ENCODE measurements around the gene FHOD3.
"Not testable (repeated sequence)": the region's sequence is repeated elsewhere in the genome, so short reads cannot be mapped to it uniquely, and the experiment has no call there.

Gene FHOD3

DNA sequence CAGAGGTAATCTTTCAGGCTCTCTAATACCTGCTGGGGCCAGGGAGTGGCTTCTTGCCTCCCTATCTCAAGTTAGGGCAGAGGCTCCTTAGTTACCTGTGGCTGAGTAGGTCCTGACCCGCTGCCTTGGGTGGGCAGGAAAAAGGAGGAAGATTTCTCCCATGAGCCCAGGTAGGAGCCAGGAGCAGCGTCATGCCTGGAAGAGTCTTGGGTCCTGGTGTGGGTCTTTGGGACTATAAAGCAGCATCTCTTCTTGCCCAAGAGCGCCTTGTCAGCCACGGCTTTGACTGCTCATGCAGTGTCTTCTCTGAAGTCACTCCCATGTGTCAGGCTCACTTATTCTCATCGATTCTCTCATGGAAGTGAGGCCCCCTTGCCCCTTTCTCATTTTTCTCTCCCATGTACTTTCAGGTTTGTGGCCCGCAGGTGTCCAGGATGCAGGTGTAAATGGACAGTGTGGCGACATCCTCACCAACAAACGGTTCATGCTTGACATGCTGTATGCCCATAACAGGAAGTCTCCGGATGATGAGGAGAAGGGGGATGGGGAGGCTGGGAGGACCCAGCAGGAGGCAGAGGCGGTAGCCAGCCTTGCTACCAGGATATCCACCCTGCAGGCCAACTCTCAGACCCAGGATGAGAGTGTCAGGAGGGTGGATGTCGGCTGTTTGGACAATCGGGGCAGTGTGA lies 420.1 kb downstream of the FHOD3 start:
- FAIRE-seq (no peak), DNase-seq (ENCODE audit: insufficient read length, low spot score) (no peak)

DNA sequence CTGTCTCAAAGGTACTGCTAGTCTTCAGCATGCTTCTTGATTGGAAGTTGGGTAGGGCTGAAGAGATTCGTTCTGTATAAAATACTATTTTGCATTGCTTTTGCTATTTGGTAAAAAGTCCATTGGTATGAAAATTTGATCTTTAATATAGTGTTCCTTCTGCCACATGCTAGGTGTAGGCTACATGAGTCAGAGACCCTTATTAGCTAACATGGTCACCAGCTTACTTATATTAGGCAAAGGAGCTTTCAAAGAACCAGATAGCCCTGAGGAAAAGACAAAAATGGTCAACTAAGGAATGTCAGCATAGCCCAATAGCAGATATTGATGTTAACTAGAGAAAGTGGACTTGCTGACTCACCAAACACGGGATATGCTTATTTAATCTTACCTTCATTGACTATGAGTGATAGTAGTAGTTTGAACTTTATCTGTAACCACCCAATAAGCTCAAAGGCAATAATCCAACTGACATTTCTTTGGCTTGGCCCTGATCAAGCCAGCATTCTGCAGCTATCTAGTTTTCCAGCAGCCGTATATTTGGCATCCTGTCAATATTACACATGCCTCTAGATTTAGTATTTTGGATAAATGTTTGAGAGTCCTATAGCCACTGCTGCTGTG lies 421.3 kb downstream of the FHOD3 start:
- no peak for FAIRE-seq
- DNase-seq (ENCODE audit: insufficient read length, low spot score): no peak

DNA sequence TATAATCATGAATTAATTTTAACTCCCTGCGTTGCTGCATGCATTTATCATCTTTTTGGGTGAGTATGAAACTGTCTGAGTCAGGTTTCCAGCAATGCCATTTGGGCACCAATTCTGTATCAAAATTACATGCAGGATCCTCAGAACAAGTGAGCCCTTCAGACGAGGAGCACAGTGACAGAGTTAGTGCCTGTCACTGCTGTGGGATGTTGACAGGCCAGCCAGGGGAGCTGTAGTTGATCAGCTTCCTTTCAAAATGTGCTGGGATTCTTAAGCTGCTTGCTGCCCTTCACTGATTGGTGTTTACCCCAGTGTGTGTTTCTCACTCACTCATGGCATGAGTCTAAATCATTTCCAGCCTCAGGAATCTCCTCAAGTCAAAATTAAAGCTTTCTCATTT lies 422.1 kb downstream of the FHOD3 start:
- no peak for DNase-seq (ENCODE audit: insufficient read length, low spot score)
- no peak for FAIRE-seq

DNA sequence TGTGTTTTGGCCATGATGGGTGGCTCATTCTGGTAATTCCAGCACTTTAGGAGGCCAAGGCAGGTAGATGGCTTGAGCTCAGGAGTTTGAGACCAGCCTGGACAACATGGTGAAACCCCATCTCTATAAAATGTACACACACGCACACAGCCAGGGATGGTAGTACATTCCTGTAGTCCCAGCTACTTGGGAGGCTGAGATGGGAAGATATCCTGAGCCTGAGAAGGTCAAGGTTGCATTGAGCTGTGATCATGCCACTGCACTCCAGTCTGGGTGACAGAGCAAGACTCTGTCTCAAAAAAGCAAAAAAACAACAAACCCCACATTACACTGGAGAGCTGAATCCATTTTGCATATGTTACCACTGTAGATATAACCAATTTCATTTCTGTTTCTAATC lies 423.8 kb downstream of the FHOD3 start:
- not testable (repeated sequence) for FAIRE-seq; DNase-seq (ENCODE audit: insufficient read length, low spot score)

DNA sequence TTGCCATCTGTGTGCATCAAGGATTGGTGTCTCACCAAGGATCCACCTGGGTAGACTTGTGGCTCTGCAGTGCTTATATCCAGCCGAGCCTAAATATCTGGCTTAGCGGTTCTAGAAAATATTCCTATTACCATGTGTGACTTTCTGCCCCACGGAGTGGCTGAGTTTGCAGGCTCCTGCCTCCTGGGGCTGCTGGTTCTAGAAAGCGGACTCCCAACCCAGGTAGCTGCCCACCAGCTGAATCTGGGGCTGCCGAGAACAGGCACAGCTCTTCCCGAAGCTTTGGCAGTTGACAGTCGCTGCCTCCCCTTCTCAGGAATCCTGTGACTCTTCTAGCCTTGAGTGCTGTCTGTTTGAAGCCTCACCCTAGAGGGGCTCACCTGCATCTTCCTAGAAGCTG lies 426.7 kb downstream of the FHOD3 start:
- FAIRE-seq: no peak
- DNase-seq (ENCODE audit: insufficient read length, low spot score): no peak

DNA sequence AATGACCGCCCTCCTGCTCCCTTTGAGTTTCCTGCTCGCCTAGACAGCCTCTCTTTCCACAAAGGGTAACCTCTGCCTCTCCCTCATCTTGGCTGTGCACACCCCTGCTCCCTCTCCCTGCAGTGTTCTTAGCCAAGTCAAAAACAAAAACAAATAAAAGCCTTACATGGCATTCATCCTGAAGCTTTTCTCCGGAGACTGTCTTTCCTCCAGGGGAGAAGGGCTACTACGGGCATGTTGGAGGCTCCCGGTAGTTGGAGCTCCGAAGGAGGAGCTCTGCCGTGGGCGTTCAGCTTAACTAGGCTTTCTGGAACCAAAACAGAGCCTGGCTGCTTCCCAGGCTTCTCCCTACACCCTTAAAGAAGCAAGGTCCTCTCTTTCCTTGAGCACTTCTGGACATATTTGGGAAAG lies 427.1 kb downstream of the FHOD3 start:
- no peak for FAIRE-seq
- no peak for DNase-seq (ENCODE audit: insufficient read length, low spot score)

DNA sequence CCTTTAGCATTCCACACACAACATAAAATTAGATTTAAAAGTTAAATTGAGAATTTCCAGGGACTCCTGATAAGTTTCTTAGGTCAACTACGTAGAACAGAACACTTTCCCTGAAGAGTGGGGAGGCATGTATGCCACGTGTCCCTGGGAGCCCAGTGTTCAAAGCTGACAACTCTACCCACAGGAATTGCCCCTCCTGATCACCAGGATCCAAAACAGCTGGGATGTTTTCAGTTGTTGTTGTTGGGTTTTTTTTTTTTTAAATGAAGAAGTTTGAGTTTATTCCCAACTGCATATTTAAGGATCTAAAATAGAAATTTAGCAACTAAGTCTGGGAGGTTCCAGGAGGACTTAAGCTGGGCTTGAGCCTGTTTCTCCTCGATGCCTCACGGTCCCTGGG lies 430.8 kb downstream of the FHOD3 start:
- no peak for FAIRE-seq

DNA sequence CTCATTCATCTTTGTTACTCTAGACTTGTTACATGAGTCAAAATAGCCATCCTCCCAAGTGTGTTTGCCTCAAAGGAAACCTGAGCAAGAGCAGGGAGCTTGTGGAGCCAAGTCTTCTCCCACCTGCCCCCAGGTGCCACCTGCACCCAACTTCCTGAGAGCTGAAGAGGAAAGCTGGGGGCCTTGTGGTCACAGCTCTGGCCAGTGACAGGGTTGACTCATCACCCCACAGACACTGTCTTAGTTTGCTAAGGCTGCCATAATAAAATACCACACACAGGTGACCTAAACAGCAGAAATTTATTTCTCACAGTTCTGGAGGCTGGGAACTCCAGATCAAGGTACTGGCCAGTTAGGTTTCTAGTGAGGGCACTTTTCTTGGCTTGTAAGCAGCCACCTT lies 431.7 kb downstream of the FHOD3 start:
- DNase-seq (ENCODE audit: insufficient read length, low spot score): no peak
- no peak for FAIRE-seq

More for the DNA sequence above, 430.8 kb downstream of the FHOD3 start:
- DNase-seq (ENCODE audit: insufficient read length, low spot score): no peak

DNA sequence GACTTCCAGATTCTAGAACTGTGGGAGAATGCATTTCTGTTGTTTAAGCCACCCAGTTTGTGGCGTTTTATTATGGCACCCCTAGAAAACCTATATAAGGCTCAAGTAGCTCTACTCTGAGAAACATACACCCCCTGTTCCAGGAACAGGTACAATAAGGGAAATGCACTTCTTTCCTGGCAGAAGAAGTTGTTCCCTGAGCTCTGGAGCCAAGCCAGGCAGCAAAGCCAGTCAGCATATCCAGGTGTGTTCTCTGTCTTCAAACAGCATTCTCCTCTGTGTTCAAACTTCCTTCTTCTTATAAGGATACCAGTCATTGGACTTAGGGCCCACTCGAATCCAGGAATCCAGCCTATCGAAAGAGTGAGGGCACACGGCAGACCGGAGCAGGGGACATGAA lies 434.8 kb downstream of the FHOD3 start:
- FAIRE-seq (no peak), DNase-seq (ENCODE audit: insufficient read length, low spot score) (no peak)

DNA sequence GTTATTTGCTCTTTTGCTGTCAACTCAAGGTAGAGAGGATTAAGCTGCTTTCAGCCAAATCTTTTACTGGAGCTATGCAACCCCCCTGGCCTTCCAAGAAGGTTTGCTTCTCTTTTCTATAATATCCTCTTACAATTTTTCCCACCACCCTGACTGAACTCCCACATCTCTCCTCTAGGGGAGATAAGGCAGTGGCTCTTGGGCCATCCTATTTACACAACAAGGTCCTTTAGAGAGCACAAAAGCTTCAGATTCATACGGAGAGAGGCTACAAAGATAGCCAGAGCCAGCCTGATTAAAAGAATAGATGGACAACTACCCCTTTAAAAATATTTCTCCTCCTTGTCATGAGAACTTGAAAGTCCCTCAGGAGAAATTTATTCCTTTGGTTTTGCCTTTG lies 435.6 kb downstream of the FHOD3 start:
- no peak for FAIRE-seq
- no peak for DNase-seq (ENCODE audit: insufficient read length, low spot score)

DNA sequence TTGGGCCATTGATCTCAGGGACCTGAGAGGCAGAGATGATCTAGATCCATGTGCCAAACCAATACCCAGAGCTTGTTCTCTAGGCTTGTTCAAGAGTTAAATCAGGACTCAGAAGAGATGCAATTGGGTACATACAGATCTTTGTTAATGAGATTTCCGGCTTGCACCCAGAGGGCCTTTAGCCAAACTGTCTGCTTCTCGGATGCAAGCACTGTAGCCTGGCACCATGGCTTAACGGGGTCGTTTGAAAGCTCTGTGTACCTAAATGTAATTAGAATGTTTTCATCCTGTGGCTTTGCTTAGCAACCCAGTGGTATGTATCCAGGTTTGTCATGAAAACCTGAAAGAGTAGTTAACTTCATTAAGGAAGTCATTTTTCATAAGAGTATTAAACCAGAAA lies 437.1 kb downstream of the FHOD3 start:
- FAIRE-seq: no peak

DNA sequence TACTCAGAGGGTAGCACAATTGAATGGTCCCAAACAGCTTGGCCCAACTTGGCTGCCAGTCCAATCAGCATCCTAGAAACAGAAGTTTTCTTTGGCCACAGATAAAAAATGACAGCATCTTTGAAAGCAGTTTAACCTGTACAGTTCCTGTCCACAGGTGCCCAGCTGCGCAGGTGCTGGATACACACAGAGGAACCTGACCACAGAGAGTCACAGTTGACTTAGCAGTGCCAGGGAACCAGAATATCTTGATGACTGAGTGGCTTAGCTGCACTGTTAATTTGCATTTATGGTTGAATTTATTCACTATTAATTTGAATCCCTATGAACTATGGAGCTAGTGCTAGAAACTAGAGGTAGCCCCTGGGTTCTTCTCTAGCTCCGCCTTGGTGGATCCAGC lies 437.6 kb downstream of the FHOD3 start:
- DNase-seq (ENCODE audit: insufficient read length, low spot score) (no peak), FAIRE-seq (no peak)

More for the DNA sequence above, 437.1 kb downstream of the FHOD3 start:
- DNase-seq (ENCODE audit: insufficient read length, low spot score): no peak

DNA sequence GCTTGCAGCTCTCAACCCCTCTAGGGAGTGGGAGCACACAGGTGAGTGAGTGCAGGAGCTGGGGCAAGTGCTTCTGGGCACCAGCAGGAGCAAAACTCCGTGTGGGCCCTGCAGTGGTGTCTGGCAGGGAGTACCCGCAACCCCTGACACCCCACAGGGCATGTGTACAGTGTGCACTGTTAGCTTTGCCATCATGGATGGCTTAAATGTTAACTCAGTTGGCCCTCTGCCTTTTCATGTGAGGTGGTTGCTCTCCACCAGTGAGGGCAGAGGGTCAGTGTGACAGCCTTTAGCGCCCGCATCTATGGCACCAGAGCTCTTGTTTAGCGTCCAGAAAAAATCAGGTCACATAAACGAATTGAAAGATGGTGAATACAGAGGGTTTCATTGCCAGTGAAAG lies 438.6 kb downstream of the FHOD3 start:
- FAIRE-seq (no peak), DNase-seq (ENCODE audit: insufficient read length, low spot score) (no peak)

DNA sequence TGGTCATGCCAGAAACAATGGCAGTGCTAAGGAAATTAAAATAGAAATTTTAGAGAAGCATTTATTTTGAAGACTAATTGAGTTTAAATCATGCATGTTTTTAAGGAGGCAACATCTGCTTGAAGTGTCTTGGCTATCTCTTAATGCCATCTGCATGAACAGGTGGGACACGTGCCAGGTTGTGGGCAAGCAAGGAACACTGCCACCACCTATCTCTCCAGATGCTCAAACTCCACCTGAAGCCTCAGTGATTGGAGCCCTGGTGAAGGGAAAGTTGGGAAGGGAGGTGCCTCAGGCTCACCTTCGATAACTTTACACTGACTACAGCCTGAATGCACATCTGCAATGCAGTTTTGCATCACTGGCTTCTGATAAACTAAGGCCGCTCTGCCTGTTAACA lies 439.8 kb downstream of the FHOD3 start:
- FAIRE-seq (no peak), DNase-seq (ENCODE audit: insufficient read length, low spot score) (no peak)

DNA sequence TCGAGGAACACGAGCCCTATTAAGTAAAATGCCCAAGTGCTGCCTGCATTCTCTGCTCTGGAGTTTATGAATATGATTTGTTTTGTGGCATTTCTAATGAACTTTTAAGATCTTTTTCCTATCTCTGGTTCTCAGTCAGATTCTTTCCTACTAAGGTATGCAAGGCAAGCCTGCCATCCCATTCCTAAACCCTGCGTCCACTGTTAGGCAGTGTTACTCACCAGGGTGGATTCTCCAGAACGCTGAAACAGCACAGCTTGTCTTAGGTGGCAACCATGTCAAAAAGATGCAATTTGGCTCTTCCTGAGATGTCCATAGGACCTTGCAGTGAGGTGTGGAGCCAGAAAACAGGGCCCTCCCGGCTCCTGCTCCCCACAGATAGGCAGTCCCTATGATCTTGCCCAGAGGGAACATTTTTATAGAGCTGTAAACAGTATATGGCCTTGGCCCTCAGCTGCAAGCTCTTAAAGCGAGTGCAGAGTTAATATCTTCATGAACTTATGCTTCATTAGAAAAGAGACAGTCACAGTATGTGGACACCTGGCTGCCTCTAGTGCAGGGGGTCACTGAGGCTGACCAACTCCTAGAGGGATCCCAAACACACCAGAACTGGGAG lies 446.9 kb downstream of the FHOD3 start:
- DNase-seq (ENCODE audit: insufficient read length, low spot score) (no peak), FAIRE-seq (no peak)

DNA sequence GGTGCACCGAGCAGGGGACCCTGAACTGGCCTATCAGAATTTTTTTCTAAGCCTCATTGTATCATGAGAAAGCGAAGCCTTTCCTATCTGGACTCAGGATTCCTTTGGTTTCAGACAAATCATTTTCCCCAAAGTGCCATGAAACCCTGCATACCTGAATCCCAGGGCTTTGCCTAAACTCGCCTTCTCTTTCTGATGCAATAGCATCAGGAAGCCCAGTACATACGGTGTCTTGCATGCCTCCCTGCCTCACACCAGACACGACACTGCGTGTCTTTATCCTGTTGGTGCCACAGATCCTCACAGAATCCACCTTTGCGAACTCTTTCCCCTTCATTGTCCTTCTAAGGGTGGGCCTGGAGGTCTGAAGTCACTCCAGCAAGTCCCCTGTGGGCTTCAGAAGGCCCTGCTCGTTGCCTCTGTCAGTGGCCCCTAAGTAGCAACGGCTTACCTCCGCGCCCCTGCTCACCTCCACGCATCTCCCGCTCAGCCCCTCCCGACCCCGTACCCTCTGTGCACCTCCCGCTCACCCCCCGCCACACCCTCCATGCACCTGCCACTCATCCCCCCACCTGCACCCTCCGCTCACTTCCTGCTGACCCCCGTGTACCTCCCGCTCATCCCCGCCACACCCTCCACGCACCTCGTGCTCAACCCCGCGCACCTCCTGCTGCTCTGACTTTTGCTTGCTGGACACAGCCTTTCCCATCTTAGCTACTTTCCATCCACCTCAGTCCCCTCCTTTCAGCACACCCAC lies 447.9 kb downstream of the FHOD3 start:
- FAIRE-seq (no peak), DNase-seq (ENCODE audit: insufficient read length, low spot score) (no peak)

DNA sequence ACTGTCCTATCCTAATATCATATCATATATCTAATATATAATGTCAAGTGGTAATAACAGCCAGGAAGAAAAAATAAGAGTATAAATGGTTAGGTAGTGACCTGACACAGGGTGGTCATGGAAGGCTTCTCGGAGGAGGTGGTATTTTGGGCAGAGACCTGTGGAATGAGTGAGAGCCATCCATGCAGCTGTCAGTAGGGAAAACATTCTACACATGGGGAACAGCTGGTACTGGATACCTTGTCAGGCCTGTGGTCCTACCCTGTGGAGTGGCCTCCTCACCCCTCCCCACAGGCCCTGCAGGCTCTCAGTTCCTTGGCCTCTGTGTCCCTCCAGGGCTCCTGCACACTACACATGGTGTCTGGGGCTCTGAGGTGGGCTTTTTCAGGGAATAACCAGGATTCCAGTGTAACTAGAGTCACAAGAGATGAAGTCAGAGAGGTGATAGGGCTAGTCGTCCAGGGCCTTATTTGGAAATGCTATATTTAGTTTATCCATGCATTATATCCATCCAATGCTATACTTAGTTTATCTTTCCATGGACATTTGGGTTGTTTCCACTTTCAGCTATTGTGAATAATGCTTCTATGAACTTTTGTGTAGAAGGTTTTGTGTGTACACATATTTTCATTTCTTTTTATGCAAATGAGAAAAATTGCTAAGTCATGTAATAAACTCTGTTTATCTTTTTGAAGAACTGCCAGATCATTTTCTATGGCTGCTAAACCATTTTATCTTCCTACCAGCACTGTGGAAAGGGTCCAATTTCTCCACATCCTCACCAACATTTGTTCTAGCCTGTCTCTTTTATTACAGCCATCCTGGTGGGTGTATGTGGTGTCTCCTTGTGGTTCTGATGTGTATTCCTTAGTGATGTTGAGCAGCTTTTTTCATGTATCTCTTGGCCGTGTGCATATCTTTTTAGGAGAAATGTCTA lies 455.7 kb downstream of the FHOD3 start:
- DNase-seq (ENCODE audit: insufficient read length, low spot score) (no peak), FAIRE-seq (no peak)

DNA sequence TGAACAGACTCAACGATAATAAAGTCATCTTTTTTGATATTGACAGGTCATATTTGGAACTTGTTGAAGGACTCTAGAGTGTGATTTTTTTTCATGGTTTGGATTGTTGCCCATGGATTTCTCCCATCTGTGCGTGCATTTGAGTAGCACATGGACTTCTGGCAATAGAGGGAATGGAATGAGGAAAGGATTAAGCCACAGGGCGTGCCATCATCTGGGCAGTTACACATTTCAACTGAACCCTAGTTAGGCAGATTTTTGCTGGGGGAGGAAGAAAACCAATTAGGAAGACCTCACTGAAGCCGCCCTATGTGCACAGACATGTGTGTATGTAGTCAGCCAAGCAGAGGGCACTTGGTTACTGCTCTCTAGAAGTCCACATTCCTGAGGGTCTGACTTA lies 458.7 kb downstream of the FHOD3 start:
- FAIRE-seq: no peak
- no peak for DNase-seq (ENCODE audit: insufficient read length, low spot score)

DNA sequence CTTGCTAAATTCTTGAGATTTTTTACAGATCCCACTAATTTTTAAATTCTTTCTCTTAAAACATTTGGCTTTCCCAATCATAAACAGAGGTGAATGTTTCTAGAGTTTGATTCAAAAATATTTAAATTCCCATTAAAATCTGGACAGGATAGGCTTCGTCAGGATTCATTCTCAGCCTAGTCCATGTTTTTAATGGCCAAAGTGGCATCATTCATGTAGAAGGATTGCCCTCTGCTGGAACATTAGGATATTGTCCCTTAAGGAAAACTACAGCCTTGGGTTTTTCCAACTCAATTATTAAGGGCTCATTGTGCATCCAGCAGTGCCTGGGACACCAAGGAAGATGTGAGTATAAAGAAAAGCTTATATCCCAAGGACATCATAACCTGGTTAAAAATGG lies 459.6 kb downstream of the FHOD3 start:
- DNase-seq (ENCODE audit: insufficient read length, low spot score) (no peak), FAIRE-seq (no peak)

DNA sequence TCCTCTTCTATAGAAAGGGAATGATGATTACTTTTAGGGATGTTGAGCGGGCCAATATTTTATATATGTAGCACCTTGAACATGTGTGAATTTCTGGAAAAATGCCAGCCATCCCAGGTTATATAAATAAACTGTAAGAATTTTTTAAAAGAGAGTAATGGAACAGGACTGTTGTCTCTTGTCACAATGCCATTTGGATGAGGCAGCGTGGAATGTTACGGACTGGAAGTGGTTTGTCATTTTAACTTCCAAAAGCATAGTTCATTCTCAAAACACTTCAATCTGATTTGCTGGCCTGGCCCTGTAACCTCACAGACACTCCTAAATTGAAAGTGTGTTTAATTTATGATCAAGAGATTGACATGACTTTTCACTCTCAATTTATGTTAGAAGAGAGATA lies 460.5 kb downstream of the FHOD3 start:
- DNase-seq (ENCODE audit: insufficient read length, low spot score) (no peak), FAIRE-seq (no peak)

DNA sequence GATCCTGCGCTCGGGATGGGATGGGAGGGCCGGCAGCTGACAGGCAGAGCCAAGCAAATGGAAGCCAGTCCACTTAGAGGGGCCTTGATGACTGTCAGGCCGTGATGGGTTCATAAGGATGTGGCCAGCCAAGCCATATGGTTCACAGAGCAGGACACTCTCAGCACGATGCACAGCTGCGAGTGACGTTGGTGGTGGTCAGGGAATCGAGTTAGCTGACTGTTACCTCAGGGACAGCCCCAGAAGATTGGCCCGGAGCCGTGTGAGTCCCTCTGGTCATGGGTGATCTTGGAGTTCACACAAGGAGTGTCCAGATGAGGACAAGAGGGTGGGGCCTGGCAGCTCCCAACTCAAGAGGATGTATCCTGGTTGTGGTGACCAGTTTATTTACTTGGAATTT lies 461.1 kb downstream of the FHOD3 start:
- DNase-seq (ENCODE audit: insufficient read length, low spot score) (no peak), FAIRE-seq (no peak)
